Right lobe of liver (tissue), 6 donors: ENCODE measurements around the gene NPEPPS. TPM values are rescaled to one million over a fixed set of nuclear protein-coding genes. Genes with fewer than 3 reads are reported as not detected.
A peak's percentile ranks its signal among the peaks of the same experiment; 100 is the strongest.

ENCODE experiments used
- ATAC-seq, 4 donors: fragments of 200-7000 bp; cut with Tn5 transposase; one replicate each; pipeline ENCODE4 v1.9.1; 2020; ENCODE audit warnings: mild to moderate bottlenecking in 4 of 4, moderate library complexity in 4 of 4
- DNase-seq, 3 donors: peaks; one replicate each; pipeline ENCODE4 v3.0.0-alpha.2; 2020
- H3K27ac ChIP-seq, 3 donors: fragments of 200-600 bp; one replicate each; pipeline ENCODE4 v1.8.0; 2022
- H3K27me3 ChIP-seq, 2 donors: fragments of 200-600 bp; one replicate each; pipeline ENCODE4 v1.8.0; 2022
- H3K36me3 ChIP-seq, 4 donors: fragments of 200-600 bp; sonication (generic) in 1 of 4; one replicate each; pipeline versions ENCODE4 v1.5.1 to v1.8.0; 2017 to 2022; ENCODE audit warnings: control low read depth in 1 of 4
- H3K4me1 ChIP-seq, 4 donors: fragments of 200-600 bp; sonication (generic) in 1 of 4; one replicate each; pipeline versions ENCODE4 v1.5.1 to v1.8.0; 2017 to 2022; ENCODE audit warnings: control low read depth in 1 of 4
- H3K4me3 ChIP-seq, 3 donors: fragments of 200-600 bp; one replicate each; pipeline ENCODE4 v1.8.0; 2022
- H3K9me3 ChIP-seq, 4 donors: fragments of 200-600 bp; sonication (generic) in 1 of 4; one replicate each; pipeline versions ENCODE4 v1.5.1 to v1.8.0; 2017 to 2022; ENCODE audit warnings: control low read depth in 1 of 4
- CTCF ChIP-seq, 4 donors: fragments of 200-600 bp in 3 of 4; fragments of 450-650 bp in 1 of 4; IDR thresholded peaks; one replicate each; pipeline versions ENCODE4 v1.5.1 to v1.8.0; 2016 to 2022; ENCODE audit warnings: antibody characterized with exemption in 4 of 4, mild to moderate bottlenecking in 2 of 4
- POLR2A ChIP-seq: fragments of 450-650 bp; IDR thresholded peaks from one replicate; pipeline ENCODE4 v1.6.1; 2017; ENCODE audit warnings: antibody characterized with exemption, mild to moderate bottlenecking
- WGBS: methylation state at CpG from one replicate; pipeline ENCODE4 v1.1.6; 2018; ENCODE audit warnings: low coverage, low lambda C conversion rate; ENCODE audit not compliant: insufficient coverage; ENCODE audit errors: missing lambda C conversion rate; 5-methylcytosine and 5-hydroxymethylcytosine counted together
- intact Hi-C, 2 donors: fragments of 100-400 bp; cut with DNase I; formaldehyde crosslinking; loops; one replicate each; pipeline versions ENCODE4 v1.11.2 to v1.14.1; 2022
- total RNA-seq, 6 experiments: library from RNA; depleted of rRNA in 2 of 6; stranded (reverse); fragments of >200 nt in 2 of 6; fragmentation: NEBNext Ultra II Directional in 3 of 6; extraction: Animal tissue kit (Norgen Biotek cat#: 25700) in 3 of 6; gene quantifications; one replicate each; pipeline versions ENCODE4 v1.1.0 to v1.2.4, GENCODE V29; 2016 to 2023
- donor health status: DM: no; HTN: yes; CAD: no.
- donor health status: DM: no; HTN: no; CAD: no.
- donor health status: DM: no; HTN: no; CAD: no.
- donor health status: DM: no; HTN: yes; CAD: no.
- donor health status: DM: no; HTN: yes; CAD: no.

The NPEPPS gene
- total RNA-seq, 6 experiments from 2014 or later = 30.0 to 55.1 (median 37.7) TPM

GRCh38 chr17:47649972-47650524 is 119.1 kb downstream of the NPEPPS start:
- H3K36me3 ChIP-seq = peaks cover 0 to 26% (median 13%) of the 10 kb centered on the region in 4 donors
- H3K27ac ChIP-seq = peak overlapping the region; percentile 76 to 87 (median 81)
- WGBS = 0% methylated on average over 4 of the region's 48 CpGs
- no peaks in the 10 kb centered on the region for H3K27me3 ChIP-seq
- peak in 2 of 3 donors; percentile 61 to 72 for DNase-seq
- H3K4me1 ChIP-seq = peaks cover 0 to 41% (median 17%) of the 10 kb centered on the region in 4 donors
- ATAC-seq = peak; percentile 26 to 37 (median 30)
- H3K9me3 ChIP-seq = no peaks in the 10 kb centered on the region
- TF ChIP-seq POLR2A = peak; percentile 17
- TF ChIP-seq CTCF (IDR thresholded peaks at IDR 0.05) = no peak
- peak overlapping the region; percentile 91 to 96 (median 94) for H3K4me3 ChIP-seq
- intact Hi-C loops = no loop called here

- Histone ChIP-seq H3K27me3 (no peaks in the 10 kb centered on the region), H3K4me1 (peaks cover 0 to 47% (median 21%) of the 10 kb centered on the region in 4 donors), H3K36me3 (peaks cover under 1 to 34% (median 16%) of the 10 kb centered on the region in 4 donors), H3K27ac (peak overlapping the region; percentile 76 to 87 (median 81)), H3K4me3 (peak overlapping the region; percentile 91 to 96 (median 94)), H3K9me3 (no peaks in the 10 kb centered on the region)
- ATAC-seq (peak; percentile 63 to 75 (median 69)), DNase-seq (peak; percentile 98)
- intact Hi-C loops = no loop called here
- TF ChIP-seq POLR2A (no peak), CTCF (IDR thresholded peaks at IDR 0.05) (peak in 1 of 4 donors; percentile 6)
- 1% methylated on average over 18 of the region's 39 CpGs for WGBS
These were observed 119.9 kb downstream of the NPEPPS start for GRCh38 chr17:47650525-47651522.

- H3K36me3 ChIP-seq = peaks cover 2 to 43% (median 18%) of the 10 kb centered on the region in 4 donors
- H3K4me1 ChIP-seq = peaks cover 0 to 47% (median 22%) of the 10 kb centered on the region in 4 donors
- TF ChIP-seq POLR2A (no peak), CTCF (IDR thresholded peaks at IDR 0.05) (no peak)
- no peak overlapping the region for H3K27ac ChIP-seq
- H3K9me3 ChIP-seq = no peaks in the 10 kb centered on the region
- WGBS = 30% methylated on average over 2 of the region's 2 CpGs
- peak overlapping the region in 1 of 3 donors; percentile 96 for H3K4me3 ChIP-seq
- H3K27me3 ChIP-seq = no peaks in the 10 kb centered on the region
- no peak for DNase-seq
- ATAC-seq = no peak
- intact Hi-C loops = no loop called here
These were observed 120.8 kb downstream of the NPEPPS start for GRCh38 chr17:47651704-47652103.

GRCh38 chr17:47652570-47652969 is 121.7 kb downstream of the NPEPPS start:
- no peak for ATAC-seq
- peaks cover 0 to 47% (median 22%) of the 10 kb centered on the region in 4 donors for H3K4me1 ChIP-seq
- intact Hi-C loops = no loop called here

More at GRCh38 chr17:47652570-47652969, 121.7 kb downstream of the NPEPPS start:
- no peak for TF ChIP-seq CTCF (IDR thresholded peaks at IDR 0.05)
- no peak for TF ChIP-seq POLR2A
- H3K27me3 ChIP-seq = no peaks in the 10 kb centered on the region
- H3K36me3 ChIP-seq = peaks cover 5 to 52% (median 25%) of the 10 kb centered on the region in 4 donors
- no peaks in the 10 kb centered on the region for H3K9me3 ChIP-seq
- DNase-seq = no peak
- H3K4me3 ChIP-seq = no peak overlapping the region
- WGBS = 81% methylated on average over 6 of the region's 6 CpGs
- H3K27ac ChIP-seq = no peak overlapping the region
